Measurements from ENCODE around the gene PPP2CA. TPM values are rescaled to one million over a fixed set of nuclear protein-coding genes. Genes with fewer than 3 reads are reported as not detected.

Gene PPP2CA
- total and polyA plus RNA-seq, 10 of the 15 experiments (the other 5 are each of a cell fraction or from before 2014, with no cell fraction given) = 18.6 to 385 (median 134) TPM

DNA sequence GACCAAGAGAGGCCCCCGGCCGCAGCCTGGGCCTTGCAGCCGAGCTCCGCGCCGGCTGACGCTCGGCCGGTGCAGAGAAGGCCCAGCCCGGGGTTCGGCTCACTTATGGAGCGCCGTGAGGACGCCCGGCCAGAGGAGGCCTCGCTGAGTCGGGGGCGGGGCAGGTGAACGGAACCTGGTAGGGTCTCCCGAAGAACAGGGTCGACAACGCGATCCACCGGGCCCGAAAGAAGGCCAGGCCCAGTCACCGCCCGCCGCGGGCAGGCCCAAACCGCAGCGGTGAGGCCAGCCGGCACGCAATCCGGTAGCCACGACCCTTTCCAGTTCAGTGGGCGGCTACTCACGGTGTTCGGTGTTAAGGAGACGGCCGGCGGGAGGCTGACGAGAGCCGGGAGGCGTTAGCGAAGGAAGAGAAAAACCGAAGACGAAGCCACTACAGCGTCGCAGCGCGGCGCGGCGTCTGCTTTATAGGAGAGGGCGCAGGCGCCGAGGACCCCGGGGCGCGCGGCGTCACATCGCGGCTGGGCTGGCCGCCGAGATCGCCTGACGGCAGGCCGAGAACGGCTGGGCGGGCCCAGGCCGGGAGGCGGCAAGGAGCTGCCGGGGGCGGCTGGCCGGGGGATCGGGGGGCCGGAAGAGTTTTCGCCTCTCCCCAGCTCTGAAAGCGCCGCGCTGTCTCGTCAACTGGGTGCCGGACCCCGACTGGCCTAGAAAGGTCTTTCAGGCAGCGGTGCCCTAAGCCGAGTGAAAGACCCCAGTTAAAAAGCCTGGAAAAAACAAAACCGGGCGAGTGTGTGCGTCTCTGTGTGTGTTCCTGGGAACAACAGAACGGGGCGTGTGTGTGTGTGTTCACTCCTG is 49.1 kb downstream of the PPP2CA start, which contains the start of gene SKP1 (continued):
- TF ChIP-seq ZBED1 (IDR thresholded peaks at IDR 0.05; ENCODE audit: borderline replicate concordance) (0 out of 2 replicates have a peak, but pooled peaks have one; percentile 20), EZH2 (IDR thresholded peaks at IDR 0.05; ENCODE audit: borderline replicate concordance, control insufficient read depth, low read depth, low read length) (no peak), SREBF1 (IDR thresholded peaks at IDR 0.05; ENCODE audit: low read length) (no peak), WRNIP1 (IDR thresholded peaks at IDR 0.05; ENCODE audit: borderline replicate concordance, low read depth, low read length) (no peak), HDAC2 (IDR thresholded peaks at IDR 0.05) (no peak), EP300 (IDR thresholded peaks at IDR 0.05; ENCODE audit: borderline replicate concordance in 1 of 2, control insufficient read depth in 1 of 2, low read depth in 2 of 2, low read length in 2 of 2) (no peak), POU2F2 (IDR thresholded peaks at IDR 0.05; ENCODE audit: borderline replicate concordance, low read depth, low read length) (peak; percentile 96), IRF4 (IDR thresholded peaks at IDR 0.05; ENCODE audit: low read depth, low read length) (no peak), CTCF (IDR thresholded peaks at IDR 0.05 in 2 of 3, conservative IDR thresholded peaks at IDR 0.05 in 1 of 3; ENCODE audit: control insufficient read depth in 2 of 3, extremely low read depth in 1 of 3, insufficient read depth in 1 of 3, low read depth in 3 of 3, low read length in 3 of 3) (no peak), SREBF2 (IDR thresholded peaks at IDR 0.05; ENCODE audit: low read length) (no peak), ZNF274 (IDR thresholded peaks at IDR 0.05; ENCODE audit: insufficient read depth, insufficient read length) (no peak), TCF12 (IDR thresholded peaks at IDR 0.05; ENCODE audit: low read depth, low read length) (peak; percentile 85; the same call in 1 of the 2 replicates), MXI1 (IDR thresholded peaks at IDR 0.05; ENCODE audit: low read depth, low read length) (peak; percentile 74), TCF3 (IDR thresholded peaks at IDR 0.05; ENCODE audit: borderline replicate concordance, insufficient read depth, low read depth, low read length) (peak; percentile 92), KLF5 (IDR thresholded peaks at IDR 0.05; ENCODE audit: partially characterized antibody) (peak; percentile 87), TCF7 (IDR thresholded peaks at IDR 0.05; ENCODE audit: borderline replicate concordance) (no peak), FOXM1 (IDR thresholded peaks at IDR 0.05; ENCODE audit: low read depth, low read length) (peak; percentile 43; the same call in 1 of the 2 replicates), NBN (IDR thresholded peaks at IDR 0.05) (peak; percentile 83), HDAC6 (IDR thresholded peaks at IDR 0.05; ENCODE audit: unreplicated experiment) (peak; percentile 94), MYC (IDR thresholded peaks at IDR 0.05; ENCODE audit: insufficient read depth, insufficient read length, insufficient replicate concordance, low read length, severe bottlenecking) (peak; percentile 33), ATF7 (IDR thresholded peaks at IDR 0.05; ENCODE audit: low read depth) (no peak), MTA2 (IDR thresholded peaks at IDR 0.05; ENCODE audit: low read depth) (0 out of 2 replicates have a peak, but pooled peaks have one; percentile 10), STAT3 (IDR thresholded peaks at IDR 0.05; ENCODE audit: low read depth, low read length) (no peak)
- TF ChIP-seq, protein P1, sequence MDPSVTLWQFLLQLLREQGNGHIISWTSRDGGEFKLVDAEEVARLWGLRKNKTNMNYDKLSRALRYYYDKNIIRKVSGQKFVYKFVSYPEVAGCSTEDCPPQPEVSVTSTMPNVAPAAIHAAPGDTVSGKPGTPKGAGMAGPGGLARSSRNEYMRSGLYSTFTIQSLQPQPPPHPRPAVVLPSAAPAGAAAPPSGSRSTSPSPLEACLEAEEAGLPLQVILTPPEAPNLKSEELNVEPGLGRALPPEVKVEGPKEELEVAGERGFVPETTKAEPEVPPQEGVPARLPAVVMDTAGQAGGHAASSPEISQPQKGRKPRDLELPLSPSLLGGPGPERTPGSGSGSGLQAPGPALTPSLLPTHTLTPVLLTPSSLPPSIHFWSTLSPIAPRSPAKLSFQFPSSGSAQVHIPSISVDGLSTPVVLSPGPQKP (IDR thresholded peaks at IDR 0.05; ENCODE audit: low read depth, low read length) = no peak
- TF ChIP-seq, protein P2, sequence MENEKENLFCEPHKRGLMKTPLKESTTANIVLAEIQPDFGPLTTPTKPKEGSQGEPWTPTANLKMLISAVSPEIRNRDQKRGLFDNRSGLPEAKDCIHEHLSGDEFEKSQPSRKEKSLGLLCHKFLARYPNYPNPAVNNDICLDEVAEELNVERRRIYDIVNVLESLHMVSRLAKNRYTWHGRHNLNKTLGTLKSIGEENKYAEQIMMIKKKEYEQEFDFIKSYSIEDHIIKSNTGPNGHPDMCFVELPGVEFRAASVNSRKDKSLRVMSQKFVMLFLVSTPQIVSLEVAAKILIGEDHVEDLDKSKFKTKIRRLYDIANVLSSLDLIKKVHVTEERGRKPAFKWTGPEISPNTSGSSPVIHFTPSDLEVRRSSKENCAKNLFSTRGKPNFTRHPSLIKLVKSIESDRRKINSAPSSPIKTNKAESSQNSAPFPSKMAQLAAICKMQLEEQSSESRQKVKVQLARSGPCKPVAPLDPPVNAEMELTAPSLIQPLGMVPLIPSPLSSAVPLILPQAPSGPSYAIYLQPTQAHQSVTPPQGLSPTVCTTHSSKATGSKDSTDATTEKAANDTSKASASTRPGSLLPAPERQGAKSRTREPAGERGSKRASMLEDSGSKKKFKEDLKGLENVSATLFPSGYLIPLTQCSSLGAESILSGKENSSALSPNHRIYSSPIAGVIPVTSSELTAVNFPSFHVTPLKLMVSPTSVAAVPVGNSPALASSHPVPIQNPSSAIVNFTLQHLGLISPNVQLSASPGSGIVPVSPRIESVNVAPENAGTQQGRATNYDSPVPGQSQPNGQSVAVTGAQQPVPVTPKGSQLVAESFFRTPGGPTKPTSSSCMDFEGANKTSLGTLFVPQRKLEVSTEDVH (IDR thresholded peaks at IDR 0.05; ENCODE audit: low read depth, partially characterized antibody) = no peak

All from GM12878 (cell line).